Fibroblast of lung (primary cell): ENCODE measurements around the gene UBE4B. TPM values are rescaled to one million over a fixed set of nuclear protein-coding genes. Genes with fewer than 3 reads are reported as not detected.
"Not testable (repeated sequence)": the region's sequence is repeated elsewhere in the genome, so short reads cannot be mapped to it uniquely, and the experiment has no call there.

Experiments used
- DNase-seq, 2 donors: peaks; one replicate each; pipeline versions ENCODE4 v3.0.0 to v3.0.0-alpha.2; 2010; ENCODE audit warnings: low read depth in 2 of 2
- H2AFZ ChIP-seq: 2 replicates; pipeline ENCODE4 v1.5.1; 2012; ENCODE audit warnings: low read length, control low read depth, inconsistent platforms
- H3K27ac ChIP-seq: 2 replicates; pipeline ENCODE4 v1.5.1; 2011; ENCODE audit warnings: low read length, control low read depth; ENCODE audit not compliant: insufficient read depth
- H3K27me3 ChIP-seq: 2 replicates; pipeline ENCODE4 v1.5.1; 2011; ENCODE audit warnings: mild to moderate bottlenecking, low read length; ENCODE audit not compliant: control insufficient read depth, insufficient read depth
- H3K36me3 ChIP-seq: 2 replicates; pipeline ENCODE4 v1.5.1; 2011; ENCODE audit warnings: low read length; ENCODE audit not compliant: control insufficient read depth, insufficient read depth
- H3K4me1 ChIP-seq: 2 replicates; pipeline ENCODE4 v1.5.1; 2011; ENCODE audit warnings: low read length; ENCODE audit not compliant: control insufficient read depth, insufficient read depth; ENCODE audit errors: extremely low read depth
- H3K4me2 ChIP-seq: 2 replicates; pipeline ENCODE4 v1.5.1; 2011; ENCODE audit warnings: low read length, control low read depth; ENCODE audit not compliant: insufficient read depth; ENCODE audit errors: extremely low read depth
- H3K4me3 ChIP-seq, 4 experiments: fragments of 200-600 bp in 1 of 4; sonication (generic) in 1 of 4; replicated peaks in 1 of 4; 2 replicates each; pipeline ENCODE4 v1.5.1; 2011 to 2016; ENCODE audit warnings: low read length in 4 of 4, low read depth in 3 of 4, mild to moderate bottlenecking in 3 of 4, control low read depth in 2 of 4, inconsistent platforms in 1 of 4, mixed read lengths in 1 of 4; ENCODE audit not compliant: insufficient read depth in 1 of 4; ENCODE audit errors: control extremely low read depth in 1 of 4
- H3K79me2 ChIP-seq: 2 replicates; pipeline ENCODE4 v1.5.1; 2012; ENCODE audit warnings: mild to moderate bottlenecking, low read length, inconsistent platforms; ENCODE audit not compliant: control insufficient read depth, insufficient read depth
- H3K9ac ChIP-seq: 2 replicates; pipeline ENCODE4 v1.5.1; 2011; ENCODE audit warnings: mild to moderate bottlenecking, low read length, control low read depth; ENCODE audit not compliant: insufficient read depth
- H3K9me3 ChIP-seq: 2 replicates; pipeline ENCODE4 v1.5.1; 2012; ENCODE audit warnings: low read depth, low read length; ENCODE audit not compliant: control insufficient read depth, insufficient read depth
- H4K20me1 ChIP-seq: 2 replicates; pipeline ENCODE4 v1.5.1; 2011; ENCODE audit warnings: low read length; ENCODE audit not compliant: control insufficient read depth, insufficient read depth; ENCODE audit errors: extremely low read depth
- EZH2 ChIP-seq: IDR thresholded peaks from 2 replicates; pipeline ENCODE4 v1.5.1; 2012; ENCODE audit warnings: low read length, control low read depth, mild to moderate bottlenecking; ENCODE audit errors: missing control alignments
- polyA plus RNA-seq, 2 donors: library from polyadenylated mRNA; depleted of rRNA in 1 of 2; stranded (reverse) in 1 of 2; unstranded in 1 of 2; fragments of >200 nt; gene quantifications; 2 replicates each; pipeline ENCODE4 v1.2.1, GENCODE V29; 2011 to 2012; ENCODE audit warnings: missing spikeins in 1 of 2
- total RNA-seq: library from RNA; depleted of rRNA; stranded (reverse); fragments of >200 nt; gene quantifications from 2 replicates; pipeline ENCODE4 v1.2.1, GENCODE V29; 2014
- TF ChIP-seq, protein P1 (sequence below), 2 donors: IDR thresholded peaks in 1 of 2; conservative IDR thresholded peaks in 1 of 2; 1 replicate in 1 of 2; 2 replicates in 1 of 2; pipeline ENCODE4 v1.5.1; 2011 to 2012; ENCODE audit warnings: low read length in 2 of 2, control low read depth in 1 of 2, inconsistent platforms in 1 of 2, low read depth in 1 of 2, mild to moderate bottlenecking in 1 of 2

The UBE4B gene
- total and polyA plus RNA-seq, 2 donors (not counting 1 experiment from before 2014, with no cell fraction given): 21.9 to 30.7 TPM

DNA sequence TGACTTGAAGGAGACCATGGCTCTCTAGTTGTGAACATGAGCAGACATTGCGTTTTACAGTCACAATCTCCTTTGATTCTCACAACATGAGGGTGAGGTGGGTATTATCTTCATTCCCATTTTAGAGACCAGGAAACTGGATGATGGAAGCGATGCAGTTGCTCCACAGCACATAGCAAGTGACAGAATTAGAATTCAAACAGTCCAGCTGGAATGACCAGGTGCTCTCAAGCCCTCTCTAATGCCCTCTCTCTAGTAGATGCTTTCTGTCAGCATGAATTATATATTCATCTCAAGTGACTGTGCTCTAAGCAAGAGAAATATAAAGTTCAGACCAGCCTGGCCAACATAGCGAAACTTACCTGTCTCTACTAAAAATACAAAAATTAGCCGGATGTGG lies 167.9 kb downstream of the UBE4B start:
- no peak overlapping the region for H3K27ac ChIP-seq
- no peaks in the 10 kb centered on the region for H3K9me3 ChIP-seq
- no peak overlapping the region for H3K9ac ChIP-seq
- H3K36me3 ChIP-seq: no peaks in the 10 kb centered on the region
- H3K4me2 ChIP-seq: no peak overlapping the region
- H3K4me3 ChIP-seq: no peak overlapping the region
- H3K4me1 ChIP-seq: no peaks in the 10 kb centered on the region
- no peak for DNase-seq
- H3K79me2 ChIP-seq: no peaks in the 10 kb centered on the region
- no peak overlapping the region for H2AFZ ChIP-seq
- no peaks in the 10 kb centered on the region for H3K27me3 ChIP-seq
- TF ChIP-seq, protein P1, sequence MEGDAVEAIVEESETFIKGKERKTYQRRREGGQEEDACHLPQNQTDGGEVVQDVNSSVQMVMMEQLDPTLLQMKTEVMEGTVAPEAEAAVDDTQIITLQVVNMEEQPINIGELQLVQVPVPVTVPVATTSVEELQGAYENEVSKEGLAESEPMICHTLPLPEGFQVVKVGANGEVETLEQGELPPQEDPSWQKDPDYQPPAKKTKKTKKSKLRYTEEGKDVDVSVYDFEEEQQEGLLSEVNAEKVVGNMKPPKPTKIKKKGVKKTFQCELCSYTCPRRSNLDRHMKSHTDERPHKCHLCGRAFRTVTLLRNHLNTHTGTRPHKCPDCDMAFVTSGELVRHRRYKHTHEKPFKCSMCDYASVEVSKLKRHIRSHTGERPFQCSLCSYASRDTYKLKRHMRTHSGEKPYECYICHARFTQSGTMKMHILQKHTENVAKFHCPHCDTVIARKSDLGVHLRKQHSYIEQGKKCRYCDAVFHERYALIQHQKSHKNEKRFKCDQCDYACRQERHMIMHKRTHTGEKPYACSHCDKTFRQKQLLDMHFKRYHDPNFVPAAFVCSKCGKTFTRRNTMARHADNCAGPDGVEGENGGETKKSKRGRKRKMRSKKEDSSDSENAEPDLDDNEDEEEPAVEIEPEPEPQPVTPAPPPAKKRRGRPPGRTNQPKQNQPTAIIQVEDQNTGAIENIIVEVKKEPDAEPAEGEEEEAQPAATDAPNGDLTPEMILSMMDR (conservative IDR thresholded peaks at IDR 0.05 in 1 of 2, IDR thresholded peaks at IDR 0.05 in 1 of 2; ENCODE audit: low read depth in 1 of 2, low read length in 2 of 2): no peak
- TF ChIP-seq EZH2: no peak
- no peaks in the 10 kb centered on the region for H4K20me1 ChIP-seq

DNA sequence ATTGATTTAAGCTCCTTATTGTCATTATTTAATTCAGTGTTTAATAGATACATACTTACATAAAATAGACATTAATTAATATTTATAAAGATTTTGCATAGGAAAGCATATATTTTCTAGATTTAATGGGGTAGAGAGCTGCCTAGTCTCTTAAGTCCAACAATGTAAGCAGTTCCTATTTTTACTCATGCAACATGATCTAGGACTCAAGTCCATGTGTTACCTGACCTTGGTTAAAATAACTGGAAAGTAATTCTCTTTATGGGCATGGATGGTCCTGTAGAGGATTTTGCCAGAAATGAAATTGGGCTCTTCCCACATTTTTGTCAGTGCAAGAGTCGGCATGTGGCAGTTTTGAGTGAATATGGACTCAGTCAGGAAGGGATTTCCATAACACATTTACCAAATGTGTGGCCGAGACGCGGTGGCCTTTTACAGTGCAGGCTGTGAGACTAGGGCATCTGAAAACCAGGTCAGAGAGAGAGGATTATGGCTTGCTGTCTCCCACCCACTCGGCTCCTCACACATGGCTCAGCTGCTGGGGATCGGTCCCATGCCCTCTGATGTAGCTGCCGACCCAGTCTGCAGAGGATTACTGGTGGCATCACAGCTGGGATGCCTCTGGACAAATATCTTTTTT lies 171.4 kb downstream of the UBE4B start:
- H3K4me3 ChIP-seq: no peak overlapping the region
- H3K9me3 ChIP-seq: no peaks in the 10 kb centered on the region
- H3K4me1 ChIP-seq: no peaks in the 10 kb centered on the region
- no peak overlapping the region for H3K9ac ChIP-seq
- H2AFZ ChIP-seq: no peak overlapping the region
- H3K27ac ChIP-seq: no peak overlapping the region
- DNase-seq: no peak
- H3K79me2 ChIP-seq: no peaks in the 10 kb centered on the region
- H4K20me1 ChIP-seq: no peaks in the 10 kb centered on the region
- H3K4me2 ChIP-seq: no peak overlapping the region
- no peaks in the 10 kb centered on the region for H3K36me3 ChIP-seq
- no peaks in the 10 kb centered on the region for H3K27me3 ChIP-seq
- TF ChIP-seq, protein P1 (conservative IDR thresholded peaks at IDR 0.05 in 1 of 2, IDR thresholded peaks at IDR 0.05 in 1 of 2; ENCODE audit: low read depth in 1 of 2, low read length in 2 of 2): no peak
- TF ChIP-seq EZH2: no peak

DNA sequence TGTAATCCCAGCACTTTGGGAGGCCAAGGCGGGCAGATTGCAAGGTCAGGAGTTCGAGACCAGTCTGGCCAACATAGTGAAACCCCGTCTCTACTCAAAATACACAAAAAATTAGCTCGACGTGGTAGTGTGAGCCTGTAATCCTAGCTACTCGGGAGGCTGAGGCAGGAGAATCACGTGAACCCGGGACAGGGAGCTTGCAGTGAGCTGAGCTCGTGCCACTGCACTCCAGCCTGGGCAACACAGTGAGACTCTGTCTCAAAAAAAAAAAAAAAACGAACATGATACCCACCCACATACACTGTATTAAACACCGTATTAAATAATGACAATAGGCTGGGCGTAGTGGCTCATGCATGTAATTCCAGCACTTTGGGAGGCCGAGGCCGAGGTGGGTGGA lies 172.4 kb downstream of the UBE4B start:
- H3K4me3 ChIP-seq, H3K9me3 ChIP-seq, H3K27ac ChIP-seq, DNase-seq, H3K4me2 ChIP-seq, H3K4me1 ChIP-seq, H3K79me2 ChIP-seq, H4K20me1 ChIP-seq, H3K9ac ChIP-seq, H2AFZ ChIP-seq, H3K27me3 ChIP-seq, H3K36me3 ChIP-seq: not testable (repeated sequence)
